HG03520 (cell line): ENCODE measurements around the gene ARL6.
"Not testable (repeated sequence)": the region's sequence is repeated elsewhere in the genome, so short reads cannot be mapped to it uniquely, and the experiment has no call there.

ENCODE experiments used
- ATAC-seq: cut with Tn5 transposase; IDR thresholded peaks from one replicate; pipeline ENCODE4 v1.9.1; 2021; ENCODE audit warnings: mild to moderate bottlenecking, moderate library complexity; ENCODE audit not compliant: unreplicated experiment

ARL6 gene

GRCh38 chr3:97821287-97821773, 56.8 kb downstream of the ARL6 start:
- ATAC-seq: peak; percentile 57

DNA sequence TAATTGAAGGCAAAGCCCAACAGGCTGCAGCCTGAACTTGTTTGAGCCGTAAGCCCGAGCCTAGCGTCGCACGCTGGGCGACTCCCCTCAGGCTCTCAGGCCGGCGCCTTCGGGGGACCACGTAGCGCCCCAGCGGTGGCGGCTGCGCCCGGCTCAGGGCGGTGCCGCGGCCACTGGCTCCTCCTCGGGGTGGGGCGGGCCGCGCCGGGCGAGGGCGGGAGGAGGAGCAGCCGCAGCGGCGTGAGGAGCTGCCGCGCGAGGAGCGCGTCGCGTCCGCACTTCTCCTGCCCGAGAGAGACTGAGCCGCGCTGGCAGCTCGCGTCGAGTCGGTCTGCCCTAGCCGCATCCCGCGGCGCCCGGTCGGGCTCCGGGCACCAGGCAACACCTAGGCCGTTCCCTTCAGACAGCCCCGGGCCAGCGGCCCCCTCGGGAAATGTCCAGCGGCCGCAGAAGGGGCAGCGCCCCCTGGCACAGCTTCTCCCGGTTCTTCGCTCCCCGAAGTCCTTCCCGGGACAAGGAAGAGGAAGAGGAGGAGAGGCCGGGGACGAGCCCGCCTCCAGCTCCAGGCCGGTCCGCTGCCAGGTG, 57.3 kb downstream of the ARL6 start, which contains the start of gene CRYBG3:
Gene CRYBG3, plus strand, starts transcription at position 238 of the 585 bp plus-strand sequence. Its CDS starts 196 bp downstream, at position 434.
- ATAC-seq: peak; percentile 97

- ATAC-seq: peak; percentile 12
These were observed 57.8 kb downstream of the ARL6 start for GRCh38 chr3:97822359-97822775.

GRCh38 chr3:97823046-97824004, 58.8 kb downstream of the ARL6 start:
- no peak for ATAC-seq

DNA sequence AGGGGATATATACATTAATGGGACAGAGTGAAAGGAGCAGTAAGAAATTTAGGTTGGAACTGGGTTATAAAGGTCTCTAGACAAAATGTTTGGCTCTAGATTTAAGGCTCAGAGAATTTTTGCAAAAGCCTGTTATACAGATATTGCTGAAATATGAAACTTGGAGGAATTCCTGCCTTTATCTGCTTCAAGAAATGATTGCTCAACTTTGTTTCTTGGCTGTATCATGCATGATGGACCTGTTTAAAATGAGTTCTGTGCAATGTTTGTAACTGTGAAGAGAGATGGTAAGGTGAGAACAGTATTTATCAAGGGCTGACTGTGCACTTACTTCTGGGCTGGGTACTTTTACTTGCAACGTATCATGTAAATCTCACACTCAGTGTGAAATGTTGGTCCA, 60.5 kb downstream of the ARL6 start:
- ATAC-seq: no peak

DNA sequence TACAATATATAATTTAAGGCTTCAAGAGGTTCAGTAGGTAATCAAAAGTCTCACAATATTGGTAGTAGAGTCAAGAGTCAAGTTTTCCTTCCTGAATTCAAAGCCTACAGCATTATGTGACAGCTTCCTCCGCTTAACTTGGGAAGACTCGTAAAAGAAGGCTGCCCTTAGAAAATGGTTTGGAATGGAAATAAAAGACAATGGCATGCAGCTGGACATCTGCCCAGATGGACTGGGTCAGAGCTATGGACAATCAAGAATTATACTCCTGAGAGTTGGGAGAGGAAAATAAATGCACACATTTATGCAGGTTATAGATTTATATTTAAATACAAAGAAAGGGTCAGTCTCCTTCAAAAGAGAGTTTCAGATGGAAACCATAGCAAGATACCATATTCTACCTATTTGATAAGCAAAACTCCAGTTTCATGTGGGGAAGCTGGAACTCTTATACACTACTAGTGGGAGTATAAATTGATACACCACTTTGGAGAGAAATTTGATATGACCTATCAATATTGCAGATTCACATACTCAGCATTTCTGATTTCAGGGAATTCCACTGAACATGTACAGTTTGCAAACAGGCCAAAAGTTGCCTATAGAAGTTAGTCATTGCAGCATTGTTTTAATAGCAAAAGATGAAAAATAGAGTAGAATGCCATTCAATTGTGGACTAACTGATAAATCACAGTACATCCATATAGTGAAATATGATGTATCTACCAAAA, 63.3 kb downstream of the ARL6 start:
- ATAC-seq: no peak

DNA sequence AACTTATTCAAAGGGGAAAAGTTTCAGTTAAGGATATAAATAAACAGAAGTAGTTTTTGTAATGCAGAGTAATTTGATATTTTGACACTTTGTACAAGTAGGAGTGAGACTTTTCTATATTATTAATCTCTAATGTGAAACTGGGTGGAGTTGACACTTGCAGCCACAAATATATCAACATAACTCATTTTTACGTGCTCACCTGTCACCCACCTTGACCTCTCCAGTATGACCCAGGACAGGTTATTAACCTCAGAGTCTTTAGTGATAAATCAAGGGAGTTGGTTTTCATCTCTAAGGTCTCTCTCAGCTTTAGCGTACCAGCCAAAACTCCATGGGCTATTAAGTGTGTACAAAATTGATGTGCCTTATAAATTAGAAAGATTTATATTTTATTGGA, 64.6 kb downstream of the ARL6 start:
- ATAC-seq: no peak

GRCh38 chr3:97830638-97831037, 66.1 kb downstream of the ARL6 start:
- ATAC-seq: no peak

DNA sequence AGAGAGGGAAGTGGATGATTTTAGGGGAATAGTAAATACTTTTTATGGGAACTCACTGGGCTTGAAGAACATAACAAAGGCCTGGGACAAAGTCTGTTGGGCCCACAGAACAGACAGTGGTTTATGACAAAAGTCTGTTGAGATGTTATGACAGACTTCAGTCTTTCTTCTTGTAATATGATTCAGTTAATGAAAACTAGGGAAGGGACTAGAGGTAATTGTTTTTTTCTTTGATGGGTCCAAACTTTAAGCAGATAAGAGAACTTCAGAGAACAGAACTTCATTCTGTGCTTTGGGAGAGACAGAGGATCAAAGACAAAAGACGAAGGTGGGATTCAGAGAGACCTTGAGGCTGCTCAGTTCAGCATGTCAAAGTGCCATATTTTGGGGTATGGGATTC, 66.6 kb downstream of the ARL6 start:
- ATAC-seq: no peak

GRCh38 chr3:97833184-97833583, 68.6 kb downstream of the ARL6 start:
- not testable (repeated sequence) for ATAC-seq

- ATAC-seq: no peak
These were observed 71.2 kb downstream of the ARL6 start for GRCh38 chr3:97835761-97836160.

DNA sequence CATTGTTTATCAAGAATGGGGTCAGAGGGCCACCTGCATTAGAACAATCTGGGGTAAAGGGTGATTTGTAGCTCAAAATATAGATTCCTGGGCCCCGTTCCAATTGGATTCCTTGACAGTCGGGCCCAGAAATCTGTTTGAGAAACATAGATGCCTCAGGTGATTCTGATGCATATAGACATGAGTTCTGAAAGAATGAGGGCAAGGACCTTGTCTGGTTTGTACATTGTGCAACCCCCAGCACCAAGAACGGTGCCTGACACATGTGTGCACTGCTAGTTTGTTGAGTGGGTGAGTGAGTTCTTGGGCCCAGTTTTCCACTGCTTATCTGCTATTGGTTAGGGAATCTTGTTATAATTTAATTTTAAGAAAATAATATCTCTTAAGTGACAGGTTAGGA, 73.8 kb downstream of the ARL6 start:
- ATAC-seq: no peak

DNA sequence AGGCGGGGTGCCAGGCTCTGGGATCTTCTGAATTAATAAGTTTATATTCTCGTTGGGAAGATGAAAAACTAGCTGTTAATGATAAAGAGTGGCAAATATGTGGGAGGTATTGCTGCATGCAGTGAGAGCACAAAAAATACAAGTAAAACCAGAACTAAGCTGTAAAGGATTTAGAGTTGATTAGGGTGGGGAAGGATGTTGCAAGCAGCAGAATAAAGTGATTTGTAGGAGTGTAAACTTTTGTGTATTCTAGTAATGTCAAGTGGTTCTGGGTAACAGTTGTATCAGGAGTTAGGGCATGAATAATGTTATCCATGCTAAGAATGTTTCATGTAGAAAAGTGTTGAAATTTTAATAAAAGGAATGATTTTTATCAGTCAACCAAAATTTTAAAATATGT, 75.4 kb downstream of the ARL6 start:
- no peak for ATAC-seq

GRCh38 chr3:97841304-97841703, 76.7 kb downstream of the ARL6 start:
- no peak for ATAC-seq

DNA sequence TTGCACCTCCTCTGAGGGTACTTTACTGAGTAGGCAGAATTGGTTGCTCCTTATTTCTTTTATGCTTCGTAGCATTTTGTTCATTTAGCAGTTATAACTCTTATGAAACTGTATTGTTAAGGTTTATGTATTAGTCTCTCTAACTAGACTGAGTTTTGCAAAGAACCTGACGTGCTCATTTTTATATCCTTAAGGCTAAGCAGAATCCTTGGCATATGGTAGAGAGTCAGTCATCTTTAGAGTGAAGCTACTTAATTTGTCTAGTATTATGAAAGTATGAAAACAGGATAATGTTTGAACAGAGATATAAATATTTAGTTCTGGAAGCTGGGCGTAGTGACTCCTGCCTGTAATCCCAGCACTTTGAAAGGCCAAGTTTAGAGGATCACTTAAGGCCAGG, 77.4 kb downstream of the ARL6 start:
- no peak for ATAC-seq

DNA sequence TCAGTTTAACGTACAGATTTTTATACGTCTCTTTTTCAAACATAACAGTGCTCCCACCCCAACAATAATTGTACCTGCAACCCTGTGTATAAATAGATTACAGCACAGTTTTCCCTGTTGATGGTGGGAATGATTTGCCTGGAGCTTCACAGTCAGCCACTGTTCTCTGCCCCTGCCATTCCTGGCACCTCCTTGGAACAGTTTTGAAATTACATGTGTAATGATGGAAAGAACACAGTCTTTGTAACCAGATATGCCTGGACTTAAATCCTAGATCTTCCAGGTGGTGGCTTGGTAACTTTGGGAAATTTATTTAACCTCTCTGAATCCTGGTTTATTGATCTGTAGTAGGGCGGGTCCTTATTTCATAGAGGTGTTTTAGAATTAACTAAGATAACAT, 84.2 kb downstream of the ARL6 start:
- no peak for ATAC-seq
